Measurements from ENCODE around the gene USP35. TPM values are rescaled to one million over a fixed set of nuclear protein-coding genes. Genes with fewer than 3 reads are reported as not detected.

The USP35 gene
- total and polyA plus RNA-seq, 2 experiments from 2014 or later: 2.9 to 7.3 TPM

DNA sequence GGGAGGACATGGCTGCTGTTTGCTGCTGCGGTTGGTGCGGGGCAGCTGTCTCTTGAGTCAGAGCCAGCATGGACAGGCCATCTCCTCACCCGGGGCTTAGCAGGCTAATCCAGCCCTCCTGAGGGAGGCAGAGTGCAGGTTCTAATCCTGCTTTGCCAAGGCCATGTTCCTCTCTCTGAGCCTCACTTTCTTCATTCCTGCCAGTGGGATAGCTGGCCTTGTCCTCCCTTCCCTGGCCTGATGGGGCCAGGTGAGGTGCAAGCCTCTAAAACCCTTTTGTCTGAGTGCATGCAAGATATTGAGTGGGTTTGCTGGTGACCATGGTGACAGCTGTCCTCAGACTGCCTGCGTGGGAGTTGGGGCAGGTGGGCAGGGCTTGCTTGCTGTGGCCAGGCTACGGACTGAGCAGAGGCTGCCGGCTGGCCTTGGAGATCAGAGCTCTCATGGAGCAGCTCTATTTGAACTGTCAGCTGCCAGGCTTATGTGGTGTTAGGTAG, 3.6 kb downstream of the USP35 start:
- H3K79me2 ChIP-seq: peaks cover 60% of the 10 kb centered on the region
- H3K4me2 ChIP-seq: no peak overlapping the region
- WGBS (ENCODE audit: low lambda C conversion rate, missing lambda C conversion rate): 81% methylated on average over 6 of the region's 6 CpGs

GRCh38 chr11:78192911-78193351, 4.2 kb downstream of the USP35 start:
- Histone ChIP-seq H3K27ac (no peak overlapping the region), H3K4me3 (no peak overlapping the region), H4K20me1 (ENCODE audit: insufficient read depth, poor library complexity, severe bottlenecking) (peaks cover 2% of the 10 kb centered on the region), H3K27me3 (no peaks in the 10 kb centered on the region), H3K4me2 (no peak overlapping the region), H3K9me2 (replicated peaks; ENCODE audit: insufficient read depth) (no peaks in the 10 kb centered on the region), H3K79me2 (peaks cover 55% of the 10 kb centered on the region), H3K36me3 (replicated peaks; ENCODE audit: insufficient read depth, low read depth) (no peaks in the 10 kb centered on the region), H3K4me1 (ENCODE audit: insufficient read depth) (peaks cover 17% of the 10 kb centered on the region), H3K9me3 (ENCODE audit: low read depth) (no peaks in the 10 kb centered on the region), H2AFZ (no peak overlapping the region)
- WGBS (ENCODE audit: low lambda C conversion rate, missing lambda C conversion rate): 93% methylated on average over 4 of the region's 4 CpGs
- TF ChIP-seq EZH2phosphoT487 (IDR thresholded peaks at IDR 0.05; ENCODE audit: low read depth, severe bottlenecking, unreplicated experiment) (no peak), EZH2 (IDR thresholded peaks at IDR 0.05; ENCODE audit: borderline replicate concordance) (no peak)
- TF ChIP-seq, protein P1, sequence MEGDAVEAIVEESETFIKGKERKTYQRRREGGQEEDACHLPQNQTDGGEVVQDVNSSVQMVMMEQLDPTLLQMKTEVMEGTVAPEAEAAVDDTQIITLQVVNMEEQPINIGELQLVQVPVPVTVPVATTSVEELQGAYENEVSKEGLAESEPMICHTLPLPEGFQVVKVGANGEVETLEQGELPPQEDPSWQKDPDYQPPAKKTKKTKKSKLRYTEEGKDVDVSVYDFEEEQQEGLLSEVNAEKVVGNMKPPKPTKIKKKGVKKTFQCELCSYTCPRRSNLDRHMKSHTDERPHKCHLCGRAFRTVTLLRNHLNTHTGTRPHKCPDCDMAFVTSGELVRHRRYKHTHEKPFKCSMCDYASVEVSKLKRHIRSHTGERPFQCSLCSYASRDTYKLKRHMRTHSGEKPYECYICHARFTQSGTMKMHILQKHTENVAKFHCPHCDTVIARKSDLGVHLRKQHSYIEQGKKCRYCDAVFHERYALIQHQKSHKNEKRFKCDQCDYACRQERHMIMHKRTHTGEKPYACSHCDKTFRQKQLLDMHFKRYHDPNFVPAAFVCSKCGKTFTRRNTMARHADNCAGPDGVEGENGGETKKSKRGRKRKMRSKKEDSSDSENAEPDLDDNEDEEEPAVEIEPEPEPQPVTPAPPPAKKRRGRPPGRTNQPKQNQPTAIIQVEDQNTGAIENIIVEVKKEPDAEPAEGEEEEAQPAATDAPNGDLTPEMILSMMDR (IDR thresholded peaks at IDR 0.05; ENCODE audit: poor library complexity): no peak
- DNase-seq (ENCODE audit: low spot score): no peak

More for the DNA sequence above, 3.6 kb downstream of the USP35 start:
- H3K36me3 ChIP-seq (replicated peaks; ENCODE audit: insufficient read depth, low read depth): no peaks in the 10 kb centered on the region
- H3K4me1 ChIP-seq (ENCODE audit: insufficient read depth): peaks cover 21% of the 10 kb centered on the region
- no peak for DNase-seq (ENCODE audit: low spot score)
- no peaks in the 10 kb centered on the region for H3K27me3 ChIP-seq
- H2AFZ ChIP-seq: no peak overlapping the region
- no peak overlapping the region for H3K27ac ChIP-seq
- peaks cover 2% of the 10 kb centered on the region for H4K20me1 ChIP-seq (ENCODE audit: insufficient read depth, poor library complexity, severe bottlenecking)
- TF ChIP-seq, protein P1 (IDR thresholded peaks at IDR 0.05; ENCODE audit: poor library complexity): no peak
- TF ChIP-seq EZH2phosphoT487 (IDR thresholded peaks at IDR 0.05; ENCODE audit: low read depth, severe bottlenecking, unreplicated experiment): no peak
- no peak for TF ChIP-seq EZH2 (IDR thresholded peaks at IDR 0.05; ENCODE audit: borderline replicate concordance)
- H3K4me3 ChIP-seq: no peak overlapping the region
- no peaks in the 10 kb centered on the region for H3K9me2 ChIP-seq (replicated peaks; ENCODE audit: insufficient read depth)
- no peaks in the 10 kb centered on the region for H3K9me3 ChIP-seq (ENCODE audit: low read depth)

DNA sequence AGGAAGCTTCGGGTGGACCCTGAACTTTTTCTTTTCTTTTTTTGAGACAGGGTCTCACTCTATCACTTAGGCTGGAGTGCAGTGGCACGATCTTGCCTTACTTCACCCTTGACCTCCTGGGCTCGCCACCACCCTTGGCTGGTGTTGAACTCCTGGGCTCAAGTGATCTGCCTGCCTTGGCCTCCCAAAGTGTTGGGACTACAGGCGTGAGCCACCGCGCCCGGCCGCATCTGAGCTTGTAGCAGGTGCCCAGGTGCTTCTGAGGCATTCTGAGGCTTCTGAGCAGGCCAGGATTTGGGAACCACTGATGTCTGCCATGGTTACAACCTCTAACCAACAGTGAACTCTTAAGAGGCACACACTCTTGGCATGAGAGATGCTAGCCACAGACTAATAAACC, 5.1 kb downstream of the USP35 start:
- Histone ChIP-seq H3K4me3 (no peak overlapping the region), H3K27ac (no peak overlapping the region), H4K20me1 (ENCODE audit: insufficient read depth, poor library complexity, severe bottlenecking) (peaks cover 2% of the 10 kb centered on the region), H3K27me3 (no peaks in the 10 kb centered on the region), H3K9me2 (replicated peaks; ENCODE audit: insufficient read depth) (no peaks in the 10 kb centered on the region), H3K4me1 (ENCODE audit: insufficient read depth) (peaks cover 17% of the 10 kb centered on the region), H3K9me3 (ENCODE audit: low read depth) (no peaks in the 10 kb centered on the region), H2AFZ (no peak overlapping the region), H3K79me2 (peaks cover 54% of the 10 kb centered on the region), H3K4me2 (no peak overlapping the region), H3K36me3 (replicated peaks; ENCODE audit: insufficient read depth, low read depth) (no peaks in the 10 kb centered on the region)
- 89% methylated on average over 8 of the region's 8 CpGs for WGBS (ENCODE audit: low lambda C conversion rate, missing lambda C conversion rate)
- TF ChIP-seq EZH2phosphoT487 (IDR thresholded peaks at IDR 0.05; ENCODE audit: low read depth, severe bottlenecking, unreplicated experiment) (no peak), EZH2 (IDR thresholded peaks at IDR 0.05; ENCODE audit: borderline replicate concordance) (no peak)
- TF ChIP-seq, protein P1 (IDR thresholded peaks at IDR 0.05; ENCODE audit: poor library complexity): no peak
- DNase-seq (ENCODE audit: low spot score): no peak

Data from hepatocyte (in vitro differentiated cells).